GM19240 (cell line): ENCODE data around the gene CACNA1G.

Experiments used
- DNase-seq: peaks from one replicate; pipeline ENCODE4 v3.0.0; 2011; ENCODE audit warnings: low spot score; ENCODE audit not compliant: insufficient read length

CACNA1G gene

DNA sequence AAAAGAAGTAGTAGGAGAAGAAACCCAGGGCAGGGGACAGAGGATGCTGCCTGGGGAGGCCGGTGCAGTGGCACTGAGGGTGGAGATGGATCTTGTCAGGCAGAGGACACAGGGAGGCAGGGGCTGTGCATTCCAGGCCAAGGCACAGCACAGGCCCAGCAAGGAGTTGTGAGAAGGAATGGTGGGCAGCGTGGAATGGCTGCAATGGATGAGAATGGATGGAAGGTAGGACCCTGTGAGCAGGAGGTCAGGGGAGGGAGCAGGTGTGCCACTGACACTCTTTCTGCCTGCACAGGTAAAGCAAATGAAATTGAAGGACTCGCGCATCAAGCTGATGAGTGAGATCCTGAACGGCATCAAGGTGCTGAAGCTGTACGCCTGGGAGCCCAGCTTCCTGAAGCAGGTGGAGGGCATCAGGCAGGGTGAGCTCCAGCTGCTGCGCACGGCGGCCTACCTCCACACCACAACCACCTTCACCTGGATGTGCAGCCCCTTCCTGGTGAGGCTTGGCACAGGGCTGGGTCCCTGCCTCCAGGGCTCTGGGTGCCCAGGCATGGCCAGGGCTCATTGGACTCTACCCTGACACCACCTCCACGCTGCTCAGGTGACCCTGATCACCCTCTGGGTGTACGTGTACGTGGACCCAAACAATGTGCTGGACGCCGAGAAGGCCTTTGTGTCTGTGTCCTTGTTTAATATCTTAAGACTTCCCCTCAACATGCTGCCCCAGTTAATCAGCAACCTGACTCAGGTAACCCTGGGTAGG is 106.9 kb downstream of the CACNA1G start:
- DNase-seq = no peak

DNA sequence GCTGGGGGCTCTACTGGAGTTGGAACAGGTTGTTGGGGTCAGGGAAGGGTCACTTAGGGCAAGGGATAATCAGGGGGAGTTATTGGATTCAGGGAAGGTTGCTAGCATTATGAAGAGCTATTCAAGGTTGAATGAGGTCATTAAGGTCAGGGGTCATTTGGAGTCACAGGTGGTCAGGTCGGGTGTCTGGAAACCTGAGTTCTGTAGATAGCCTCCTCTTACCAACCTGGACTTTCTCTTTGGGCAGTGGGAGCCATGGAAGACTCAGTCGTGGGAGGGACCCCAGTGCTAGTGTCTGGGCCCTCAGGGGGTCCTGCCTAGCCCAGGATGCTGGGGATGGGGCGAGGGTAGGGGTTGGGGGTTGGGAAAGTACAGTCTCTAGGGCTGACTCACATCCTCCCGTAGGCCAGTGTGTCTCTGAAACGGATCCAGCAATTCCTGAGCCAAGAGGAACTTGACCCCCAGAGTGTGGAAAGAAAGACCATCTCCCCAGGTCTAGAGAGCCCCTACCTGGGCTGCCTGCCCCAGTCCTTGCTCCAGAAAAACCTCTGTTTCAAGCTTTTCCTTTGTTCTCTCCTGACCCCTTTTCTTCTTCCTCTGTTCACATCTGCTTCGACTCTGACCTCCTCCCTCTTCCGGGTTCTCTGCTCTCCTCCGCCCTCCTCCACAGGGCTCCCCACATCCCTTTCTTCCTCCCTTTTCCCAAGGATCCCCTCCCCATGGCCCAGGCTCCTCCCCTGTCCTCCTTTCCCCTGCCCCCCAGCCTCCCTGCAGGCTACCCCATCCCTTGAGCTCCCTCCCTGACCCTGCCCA is 107.7 kb downstream of the CACNA1G start:
- no peak for DNase-seq

DNA sequence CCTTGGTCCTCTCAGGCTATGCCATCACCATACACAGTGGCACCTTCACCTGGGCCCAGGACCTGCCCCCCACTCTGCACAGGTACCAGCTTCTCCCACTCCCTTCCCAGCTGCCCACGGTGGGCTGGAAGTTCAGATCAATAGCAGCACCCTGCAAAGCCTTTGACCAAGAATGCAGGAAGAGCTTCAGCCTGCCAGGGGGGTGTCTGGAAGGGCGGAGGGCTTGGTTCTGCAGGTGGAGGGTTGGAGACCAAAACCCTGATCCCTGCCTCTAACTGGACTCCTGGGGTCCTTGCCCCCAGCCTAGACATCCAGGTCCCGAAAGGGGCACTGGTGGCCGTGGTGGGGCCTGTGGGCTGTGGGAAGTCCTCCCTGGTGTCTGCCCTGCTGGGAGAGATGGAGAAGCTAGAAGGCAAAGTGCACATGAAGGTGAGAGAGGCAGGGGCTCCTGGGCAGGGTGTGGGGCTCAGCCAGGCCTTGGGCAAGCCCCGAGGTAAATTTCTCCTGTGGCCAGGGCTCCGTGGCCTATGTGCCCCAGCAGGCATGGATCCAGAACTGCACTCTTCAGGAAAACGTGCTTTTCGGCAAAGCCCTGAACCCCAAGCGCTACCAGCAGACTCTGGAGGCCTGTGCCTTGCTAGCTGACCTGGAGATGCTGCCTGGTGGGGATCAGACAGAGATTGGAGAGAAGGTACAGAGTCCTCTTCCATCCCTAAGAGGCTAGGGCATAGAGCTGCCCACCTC is 108.5 kb downstream of the CACNA1G start:
- DNase-seq = no peak

DNA sequence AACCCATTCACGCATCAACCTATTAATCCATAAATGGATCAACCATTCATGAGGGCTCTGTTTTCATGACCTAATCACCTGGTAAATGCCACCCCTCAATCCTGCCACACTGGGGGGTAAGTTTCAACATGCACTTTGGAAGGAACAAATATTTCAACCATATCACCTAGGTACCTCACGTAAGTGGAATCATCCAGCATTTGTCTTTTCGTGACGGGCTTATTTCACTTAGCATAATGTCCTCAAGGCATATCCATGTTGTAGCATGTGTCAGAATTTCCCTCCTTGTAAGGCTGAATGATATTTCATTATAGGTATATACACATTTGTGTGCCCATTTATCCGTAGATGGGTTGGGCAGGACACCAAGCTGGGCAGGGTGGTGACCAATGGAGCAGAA is 111.6 kb downstream of the CACNA1G start:
- no peak for DNase-seq

DNA sequence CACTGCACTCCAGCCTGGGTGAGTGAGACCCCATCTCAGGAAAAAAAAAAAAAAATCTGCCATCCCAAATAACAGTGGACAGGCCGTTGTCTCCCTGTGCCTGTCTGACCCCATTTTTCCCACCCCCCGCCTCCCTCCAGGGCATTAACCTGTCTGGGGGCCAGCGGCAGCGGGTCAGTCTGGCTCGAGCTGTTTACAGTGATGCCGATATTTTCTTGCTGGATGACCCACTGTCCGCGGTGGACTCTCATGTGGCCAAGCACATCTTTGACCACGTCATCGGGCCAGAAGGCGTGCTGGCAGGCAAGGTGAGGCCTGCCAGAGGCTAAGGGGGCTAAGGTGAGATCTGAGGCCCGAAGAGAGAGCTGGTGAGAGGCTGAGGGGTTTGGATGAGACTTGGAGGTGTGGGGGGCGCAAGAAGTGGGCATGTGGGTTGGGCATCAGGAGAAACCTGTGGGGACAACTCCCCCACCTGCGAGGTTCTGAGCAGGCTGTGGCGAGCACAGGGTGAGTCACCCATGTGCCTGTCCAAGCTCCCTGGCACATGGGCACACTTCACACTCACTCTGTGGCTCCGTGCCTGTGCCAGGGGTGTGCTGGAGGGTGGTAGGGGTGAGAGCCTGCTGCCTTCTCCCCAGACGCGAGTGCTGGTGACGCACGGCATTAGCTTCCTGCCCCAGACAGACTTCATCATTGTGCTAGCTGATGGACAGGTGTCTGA is 112.5 kb downstream of the CACNA1G start:
- DNase-seq = no peak

DNA sequence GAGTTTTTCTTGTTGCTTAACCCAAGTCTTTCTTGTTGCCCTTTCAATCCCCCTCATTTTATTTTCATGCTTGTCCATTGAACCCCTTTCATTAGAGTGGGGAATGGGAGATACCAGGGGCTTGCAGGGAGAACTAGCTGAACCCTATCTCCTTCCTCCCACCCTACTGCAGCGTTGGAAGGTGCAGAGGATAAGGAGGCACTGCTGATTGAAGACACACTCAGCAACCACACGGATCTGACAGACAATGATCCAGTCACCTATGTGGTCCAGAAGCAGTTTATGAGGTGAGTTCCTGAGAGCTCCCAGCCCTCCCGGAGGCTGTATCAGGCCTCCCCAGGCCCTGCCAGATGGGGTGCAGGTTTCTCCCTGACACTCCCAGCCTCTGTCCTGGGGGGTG is 114.7 kb downstream of the CACNA1G start:
- DNase-seq = no peak

DNA sequence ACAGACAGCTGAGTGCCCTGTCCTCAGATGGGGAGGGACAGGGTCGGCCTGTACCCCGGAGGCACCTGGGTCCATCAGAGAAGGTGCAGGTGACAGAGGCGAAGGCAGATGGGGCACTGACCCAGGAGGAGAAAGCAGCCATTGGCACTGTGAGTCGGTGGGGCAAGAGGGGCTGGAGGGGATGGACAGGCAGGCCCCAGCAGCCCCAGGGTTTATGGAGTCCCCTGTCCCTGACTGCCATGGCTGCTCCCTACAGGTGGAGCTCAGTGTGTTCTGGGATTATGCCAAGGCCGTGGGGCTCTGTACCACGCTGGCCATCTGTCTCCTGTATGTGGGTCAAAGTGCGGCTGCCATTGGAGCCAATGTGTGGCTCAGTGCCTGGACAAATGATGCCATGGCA is 115.1 kb downstream of the CACNA1G start:
- DNase-seq = no peak

DNA sequence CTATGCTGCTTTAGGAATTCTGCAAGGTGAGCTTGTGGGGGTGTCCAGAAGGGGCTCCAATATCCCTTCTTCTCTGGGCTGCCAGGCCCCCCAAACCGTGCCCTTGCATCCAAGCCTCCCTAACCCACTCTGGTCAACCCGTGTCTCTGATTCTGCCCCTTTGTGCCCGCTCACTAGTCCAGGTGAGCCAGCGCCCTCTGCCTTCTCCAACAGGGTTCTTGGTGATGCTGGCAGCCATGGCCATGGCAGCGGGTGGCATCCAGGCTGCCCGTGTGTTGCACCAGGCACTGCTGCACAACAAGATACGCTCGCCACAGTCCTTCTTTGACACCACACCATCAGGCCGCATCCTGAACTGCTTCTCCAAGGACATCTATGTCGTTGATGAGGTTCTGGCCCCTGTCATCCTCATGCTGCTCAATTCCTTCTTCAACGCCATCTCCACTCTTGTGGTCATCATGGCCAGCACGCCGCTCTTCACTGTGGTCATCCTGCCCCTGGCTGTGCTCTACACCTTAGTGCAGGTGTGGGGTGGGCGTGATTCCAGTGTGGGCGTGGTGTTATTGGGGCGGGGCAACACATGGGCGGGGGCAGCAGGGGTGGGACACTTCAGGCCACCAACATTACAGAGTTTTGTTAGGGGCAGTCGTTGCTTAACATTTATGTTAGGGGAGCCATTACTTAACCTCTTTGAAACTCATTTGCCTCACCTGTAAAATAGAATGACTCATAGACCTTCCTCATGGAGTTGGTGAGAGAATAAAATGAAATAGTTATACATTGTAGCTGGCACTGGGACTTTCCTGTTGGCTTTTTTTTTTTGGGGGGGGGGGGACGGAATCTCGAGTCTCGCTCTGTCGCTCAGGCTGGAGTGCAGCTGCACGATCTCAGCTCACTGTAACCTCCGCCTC is 115.8 kb downstream of the CACNA1G start:
- DNase-seq = no peak
